D721Med (cell line): ENCODE measurements around the gene KCNJ5.

Experiments
- DNase-seq: peaks from one replicate; pipeline ENCODE4 v3.0.0; 2011; ENCODE audit warnings: low spot score; ENCODE audit not compliant: insufficient read length
- FAIRE-seq: peaks from 2 replicates; lab custom pipeline; 2011; peaks lifted over from hg19 to GRCh38; lab: Jason Lieb, UNC
- CTCF ChIP-seq: IDR thresholded peaks from 2 replicates; pipeline ENCODE4 v1.5.1; 2012; ENCODE audit warnings: mild to moderate bottlenecking, control low read depth; ENCODE audit not compliant: insufficient read depth; ENCODE audit errors: missing control alignments

The KCNJ5 gene

DNA sequence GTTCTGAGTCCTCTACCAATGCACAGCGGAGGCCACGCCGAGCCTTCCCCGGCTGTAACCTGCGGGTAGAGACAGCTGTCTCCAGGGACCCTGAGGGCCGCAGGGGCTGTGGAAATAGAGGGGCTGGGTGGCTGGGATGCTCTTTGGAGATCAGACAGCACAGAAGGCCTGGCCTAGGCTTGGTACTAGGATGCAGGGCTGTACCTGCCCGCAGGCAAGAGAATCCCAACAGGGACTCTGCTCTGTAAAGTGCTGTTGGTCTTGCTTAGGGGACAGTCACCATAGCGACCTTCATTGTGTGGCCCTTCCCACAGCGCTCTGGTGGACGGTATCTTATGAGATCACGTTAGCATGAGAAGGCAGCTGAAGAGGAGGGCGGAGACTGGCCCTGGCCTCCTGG, 11.3 kb upstream of the KCNJ5 start:
- TF ChIP-seq CTCF, result no peak
- DNase-seq (no peak), FAIRE-seq (no peak)

DNA sequence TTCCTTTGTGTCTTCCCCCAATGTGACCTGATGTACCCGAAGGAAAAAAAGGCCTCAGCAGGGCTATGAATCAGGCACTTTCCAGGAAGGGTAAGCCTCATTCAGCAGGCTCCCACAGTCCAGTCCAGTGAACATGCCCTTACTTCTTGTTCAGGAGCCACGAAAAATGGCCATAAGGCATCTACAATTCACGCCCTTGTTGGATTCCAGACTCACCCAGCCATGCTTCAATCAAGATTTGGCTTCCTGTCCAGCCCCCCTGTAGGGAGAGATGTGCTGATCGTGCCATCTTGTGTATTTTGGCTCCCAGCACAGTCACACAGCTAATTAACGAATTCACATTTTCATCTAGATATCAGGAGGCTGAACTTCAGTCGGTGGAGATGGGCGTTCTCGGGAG, 9.9 kb upstream of the KCNJ5 start:
- DNase-seq (no peak), FAIRE-seq (no peak)
- no peak for TF ChIP-seq CTCF

GRCh38 chr11:128882451-128882850, 8.7 kb upstream of the KCNJ5 start:
- DNase-seq, result no peak
- TF ChIP-seq CTCF, result no peak
- no peak for FAIRE-seq

GRCh38 chr11:128884054-128884453, 7.1 kb upstream of the KCNJ5 start:
- FAIRE-seq (no peak), DNase-seq (no peak)
- no peak for TF ChIP-seq CTCF

- FAIRE-seq (no peak), DNase-seq (no peak)
- TF ChIP-seq CTCF, result peak; percentile 85
These were observed 6.3 kb upstream of the KCNJ5 start for GRCh38 chr11:128884703-128885338.

DNA sequence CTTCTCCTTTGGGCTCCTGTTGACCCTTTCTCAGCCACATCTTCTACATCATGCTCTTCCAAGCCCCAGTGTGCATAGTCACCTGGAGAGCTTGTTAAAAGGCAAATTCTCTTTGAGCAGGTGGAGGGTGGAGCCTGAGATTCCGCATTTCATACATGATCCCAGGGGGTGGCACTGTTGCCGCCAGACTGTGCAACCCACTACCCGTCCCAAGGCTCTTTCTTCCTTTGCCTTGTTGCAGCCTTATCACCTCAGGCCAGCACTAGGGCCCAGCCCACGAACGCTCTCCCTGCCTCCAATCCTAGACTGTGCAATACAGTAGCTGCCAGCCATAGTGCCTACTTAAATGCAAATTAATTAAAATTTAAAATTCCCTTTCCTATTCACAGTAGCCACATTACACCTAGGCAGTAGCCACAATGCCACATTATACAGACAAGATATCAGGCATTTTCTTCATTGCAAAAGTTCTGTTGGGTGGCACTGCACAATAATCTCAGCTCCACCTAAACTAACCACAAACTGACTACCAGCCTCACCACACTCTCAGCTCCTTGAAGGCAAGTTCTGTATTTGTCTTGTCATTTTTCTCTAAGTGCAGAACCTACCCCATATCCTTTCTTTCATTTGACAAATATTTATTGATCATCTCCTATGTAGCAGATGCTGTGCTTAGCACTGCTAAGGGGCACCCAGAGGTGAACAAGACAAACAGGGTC, 4.6 kb upstream of the KCNJ5 start:
- no peak for DNase-seq
- no peak for FAIRE-seq
- TF ChIP-seq CTCF, result peak; percentile 46
